Activated T-helper 2 cell treated with anti-CD3 and anti-CD28 coated beads, Interferon-gamma antibody, Interleukin-2, Interleukin-4, amounts not matched to agents 10 μg/mL and 5 μg/mL and 100 μg/mL, durations not matched to agents 14 hours and 24 hours and 36 hours (primary cell): Measurements from ENCODE around the gene PLCH1. TPM values are rescaled to one million over a fixed set of nuclear protein-coding genes. Genes with fewer than 3 reads are reported as not detected.

ENCODE experiments used
- DNase-seq: peaks from one replicate; pipeline ENCODE4 v3.0.0; 2021; ENCODE audit warnings: low spot score
- H3K27ac Mint-ChIP-seq: one replicate; pipeline ENCODE4 v1.8.0; 2021; ENCODE audit warnings: mixed read lengths
- H3K27me3 Mint-ChIP-seq: one replicate; pipeline ENCODE4 v1.8.0; 2021; ENCODE audit warnings: low read depth, mixed read lengths
- H3K36me3 Mint-ChIP-seq: one replicate; pipeline ENCODE4 v1.8.0; 2021; ENCODE audit warnings: low read depth, mixed read lengths
- H3K4me1 Mint-ChIP-seq: one replicate; pipeline ENCODE4 v1.8.0; 2021; ENCODE audit warnings: low read depth, mixed read lengths
- H3K4me3 Mint-ChIP-seq: one replicate; pipeline ENCODE4 v1.8.0; 2021; ENCODE audit warnings: low read depth, mild to moderate bottlenecking, moderate library complexity, mixed read lengths
- H3K9me3 Mint-ChIP-seq: one replicate; pipeline ENCODE4 v1.8.0; 2021; ENCODE audit warnings: mixed read lengths
- intact Hi-C: fragments of 100-400 bp; cut with micrococcal nuclease; formaldehyde crosslinking; loops from one replicate; pipeline ENCODE4 v1.15.1; 2023
- total RNA-seq: library from RNA; stranded (reverse); gene quantifications from 2 replicates; pipeline ENCODE4 v1.2.3, GENCODE V29; 2022

The PLCH1 gene
- total RNA-seq, 1 donor from 2014 or later, result 0.09 TPM

- no peaks in the 10 kb centered on the region for H3K4me1 Mint-ChIP-seq
- H3K27me3 Mint-ChIP-seq, result peaks cover 8% of the 10 kb centered on the region
- DNase-seq, result no peak
- no peaks in the 10 kb centered on the region for H3K36me3 Mint-ChIP-seq
- H3K27ac Mint-ChIP-seq, result no peak overlapping the region
- H3K4me3 Mint-ChIP-seq, result no peak overlapping the region
- intact Hi-C loops, result no loop called here
- no peaks in the 10 kb centered on the region for H3K9me3 Mint-ChIP-seq
Observed at GRCh38 chr3:155370198-155370597, 374.7 kb downstream of the PLCH1 start.

- Mint-ChIP-seq H3K27me3 (peaks cover 8% of the 10 kb centered on the region), H3K4me3 (no peak overlapping the region), H3K27ac (no peak overlapping the region), H3K9me3 (no peaks in the 10 kb centered on the region), H3K36me3 (no peaks in the 10 kb centered on the region), H3K4me1 (no peaks in the 10 kb centered on the region)
- no peak for DNase-seq
- intact Hi-C loops, result no loop called here
Observed at GRCh38 chr3:155369735-155370134, 375.1 kb downstream of the PLCH1 start.

GRCh38 chr3:155369244-155369643 lies 375.6 kb downstream of the PLCH1 start:
- Mint-ChIP-seq H3K9me3 (no peaks in the 10 kb centered on the region), H3K27me3 (peaks cover 8% of the 10 kb centered on the region), H3K4me1 (no peaks in the 10 kb centered on the region), H3K27ac (no peak overlapping the region), H3K4me3 (no peak overlapping the region), H3K36me3 (no peaks in the 10 kb centered on the region)
- DNase-seq, result no peak
- intact Hi-C loops, result no loop called here

- peaks cover 8% of the 10 kb centered on the region for H3K27me3 Mint-ChIP-seq
- H3K9me3 Mint-ChIP-seq, result no peaks in the 10 kb centered on the region
- no peaks in the 10 kb centered on the region for H3K36me3 Mint-ChIP-seq
- no peak for DNase-seq
- no peak overlapping the region for H3K27ac Mint-ChIP-seq
- H3K4me3 Mint-ChIP-seq, result no peak overlapping the region
- no peaks in the 10 kb centered on the region for H3K4me1 Mint-ChIP-seq
- intact Hi-C loops, result no loop called here
Observed at GRCh38 chr3:155368786-155369185, 376.1 kb downstream of the PLCH1 start.

GRCh38 chr3:155367506-155367905 lies 377.4 kb downstream of the PLCH1 start:
- no peaks in the 10 kb centered on the region for H3K36me3 Mint-ChIP-seq
- H3K27me3 Mint-ChIP-seq, result peaks cover 7% of the 10 kb centered on the region
- no peaks in the 10 kb centered on the region for H3K9me3 Mint-ChIP-seq

GRCh38 chr3:155365178-155365783 lies 379.6 kb downstream of the PLCH1 start:
- Mint-ChIP-seq H3K27ac (no peak overlapping the region), H3K9me3 (no peaks in the 10 kb centered on the region), H3K4me3 (no peak overlapping the region), H3K36me3 (no peaks in the 10 kb centered on the region), H3K4me1 (no peaks in the 10 kb centered on the region), H3K27me3 (peaks cover 10% of the 10 kb centered on the region)
- intact Hi-C loops, result no loop called here
- no peak for DNase-seq

More at GRCh38 chr3:155367506-155367905, 377.4 kb downstream of the PLCH1 start:
- intact Hi-C loops, result no loop called here
- Mint-ChIP-seq H3K4me3 (no peak overlapping the region), H3K27ac (no peak overlapping the region), H3K4me1 (no peaks in the 10 kb centered on the region)
- DNase-seq, result no peak

GRCh38 chr3:155364492-155364891 lies 380.4 kb downstream of the PLCH1 start:
- H3K4me3 Mint-ChIP-seq, result no peak overlapping the region
- H3K36me3 Mint-ChIP-seq, result no peaks in the 10 kb centered on the region
- intact Hi-C loops, result no loop called here
- no peak for DNase-seq
- H3K9me3 Mint-ChIP-seq, result no peaks in the 10 kb centered on the region
- H3K4me1 Mint-ChIP-seq, result no peaks in the 10 kb centered on the region
- no peak overlapping the region for H3K27ac Mint-ChIP-seq
- H3K27me3 Mint-ChIP-seq, result peaks cover 9% of the 10 kb centered on the region

GRCh38 chr3:155363690-155364070 lies 381.2 kb downstream of the PLCH1 start:
- Mint-ChIP-seq H3K27ac (no peak overlapping the region), H3K4me3 (no peak overlapping the region), H3K4me1 (no peaks in the 10 kb centered on the region), H3K27me3 (peaks cover 7% of the 10 kb centered on the region), H3K9me3 (no peaks in the 10 kb centered on the region), H3K36me3 (no peaks in the 10 kb centered on the region)
- intact Hi-C loops, result no loop called here
- DNase-seq, result no peak

- no peak for DNase-seq
- Mint-ChIP-seq H3K4me3 (no peak overlapping the region), H3K36me3 (no peaks in the 10 kb centered on the region), H3K4me1 (no peaks in the 10 kb centered on the region), H3K27ac (no peak overlapping the region), H3K9me3 (no peaks in the 10 kb centered on the region), H3K27me3 (peaks cover 4% of the 10 kb centered on the region)
- intact Hi-C loops, result no loop called here
Observed at GRCh38 chr3:155362808-155363689, 381.8 kb downstream of the PLCH1 start.

GRCh38 chr3:155360281-155360680 lies 384.6 kb downstream of the PLCH1 start:
- no peaks in the 10 kb centered on the region for H3K4me1 Mint-ChIP-seq
- H3K36me3 Mint-ChIP-seq, result no peaks in the 10 kb centered on the region
- H3K4me3 Mint-ChIP-seq, result no peak overlapping the region
- peaks cover 3% of the 10 kb centered on the region for H3K27me3 Mint-ChIP-seq
- DNase-seq, result no peak
- intact Hi-C loops, result no loop called here
- H3K9me3 Mint-ChIP-seq, result no peaks in the 10 kb centered on the region
- no peak overlapping the region for H3K27ac Mint-ChIP-seq

- Mint-ChIP-seq H3K36me3 (no peaks in the 10 kb centered on the region), H3K9me3 (no peaks in the 10 kb centered on the region), H3K4me3 (no peak overlapping the region), H3K4me1 (no peaks in the 10 kb centered on the region), H3K27me3 (peaks cover 7% of the 10 kb centered on the region), H3K27ac (no peak overlapping the region)
- intact Hi-C loops, result no loop called here
- DNase-seq, result no peak
Observed at GRCh38 chr3:155356594-155357370, 388.1 kb downstream of the PLCH1 start.

GRCh38 chr3:155354658-155355057 lies 390.2 kb downstream of the PLCH1 start:
- Mint-ChIP-seq H3K27ac (no peak overlapping the region), H3K4me1 (no peaks in the 10 kb centered on the region), H3K27me3 (peaks cover 4% of the 10 kb centered on the region), H3K9me3 (no peaks in the 10 kb centered on the region), H3K4me3 (no peak overlapping the region), H3K36me3 (no peaks in the 10 kb centered on the region)
- DNase-seq, result no peak
- intact Hi-C loops, result no loop called here
